ENCODE results near the gene FANK1.

DNA sequence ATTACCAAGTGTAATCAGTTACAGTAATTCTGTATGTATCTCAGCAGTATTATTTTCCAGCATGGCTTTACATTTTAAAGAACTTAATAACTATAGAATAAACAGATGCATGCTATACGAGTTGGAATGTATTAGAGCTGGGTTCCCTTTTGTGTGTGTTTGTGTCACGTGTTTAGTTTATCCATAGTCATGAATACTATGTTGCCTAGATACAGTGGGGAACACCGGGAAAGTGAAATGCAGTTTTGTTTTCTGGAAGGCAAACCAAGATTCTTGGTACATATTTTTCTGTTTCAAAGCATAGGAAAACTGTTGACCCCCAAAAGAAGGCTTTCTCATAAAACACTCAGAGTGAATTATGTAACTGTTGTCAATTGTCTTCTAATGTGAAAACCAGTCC lies 119.0 kb downstream of the FANK1 start:
- TF ChIP-seq TARDBP (IDR thresholded peaks at IDR 0.05), result no peak
- TF ChIP-seq BHLHE40 (IDR thresholded peaks at IDR 0.05; ENCODE audit: borderline replicate concordance), result no peak
- no peak for TF ChIP-seq ELF4 (IDR thresholded peaks at IDR 0.05)
- TF ChIP-seq SP1 (IDR thresholded peaks at IDR 0.05), result no peak
- no peak for TF ChIP-seq CTBP1 (IDR thresholded peaks at IDR 0.05; ENCODE audit: borderline replicate concordance)
- TF ChIP-seq FOXM1 (IDR thresholded peaks at IDR 0.05; ENCODE audit: borderline replicate concordance), result no peak
- no peak for TF ChIP-seq FOXK2 (IDR thresholded peaks at IDR 0.05)
- TF ChIP-seq NFRKB (IDR thresholded peaks at IDR 0.05), result no peak
- no peak for TF ChIP-seq FOXA1 (IDR thresholded peaks at IDR 0.05)
- TF ChIP-seq L3MBTL2 (conservative IDR thresholded peaks at IDR 0.05), result no peak
- no peak for TF ChIP-seq ARNT (IDR thresholded peaks at IDR 0.05)
- TF ChIP-seq, protein P1, sequence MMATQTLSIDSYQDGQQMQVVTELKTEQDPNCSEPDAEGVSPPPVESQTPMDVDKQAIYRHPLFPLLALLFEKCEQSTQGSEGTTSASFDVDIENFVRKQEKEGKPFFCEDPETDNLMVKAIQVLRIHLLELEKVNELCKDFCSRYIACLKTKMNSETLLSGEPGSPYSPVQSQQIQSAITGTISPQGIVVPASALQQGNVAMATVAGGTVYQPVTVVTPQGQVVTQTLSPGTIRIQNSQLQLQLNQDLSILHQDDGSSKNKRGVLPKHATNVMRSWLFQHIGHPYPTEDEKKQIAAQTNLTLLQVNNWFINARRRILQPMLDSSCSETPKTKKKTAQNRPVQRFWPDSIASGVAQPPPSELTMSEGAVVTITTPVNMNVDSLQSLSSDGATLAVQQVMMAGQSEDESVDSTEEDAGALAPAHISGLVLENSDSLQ (IDR thresholded peaks at IDR 0.05), result no peak
